GM12872 (cell line): Measurements from ENCODE around the gene CYP11A1.

Experiments used
- CTCF ChIP-seq: IDR thresholded peaks from 3 replicates; pipeline ENCODE4 v1.5.1; 2011; ENCODE audit warnings: low read depth, mild to moderate bottlenecking, low read length, moderate library complexity; ENCODE audit not compliant: insufficient read depth

Gene CYP11A1

DNA sequence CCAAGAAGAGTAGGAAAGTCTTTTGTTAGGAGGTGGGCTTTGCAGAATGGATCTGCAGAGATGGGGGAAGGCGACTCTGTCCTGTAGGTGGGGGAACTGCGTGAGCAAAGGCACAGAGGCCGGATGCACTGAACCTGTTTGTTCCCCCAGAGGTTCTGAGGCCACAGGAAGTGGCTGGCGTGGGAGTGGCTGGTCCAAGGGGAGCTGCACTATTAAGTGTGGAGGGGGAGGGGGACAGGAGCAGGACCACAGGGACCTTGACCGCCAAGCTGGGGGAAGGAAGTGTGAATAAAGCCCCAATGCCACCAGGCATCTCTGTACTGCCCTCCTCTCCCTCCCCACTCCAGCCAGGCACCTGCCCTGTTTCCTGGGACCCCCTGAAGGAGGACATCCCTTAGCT is 51.8 kb downstream of the CYP11A1 start:
- no peak for TF ChIP-seq CTCF

DNA sequence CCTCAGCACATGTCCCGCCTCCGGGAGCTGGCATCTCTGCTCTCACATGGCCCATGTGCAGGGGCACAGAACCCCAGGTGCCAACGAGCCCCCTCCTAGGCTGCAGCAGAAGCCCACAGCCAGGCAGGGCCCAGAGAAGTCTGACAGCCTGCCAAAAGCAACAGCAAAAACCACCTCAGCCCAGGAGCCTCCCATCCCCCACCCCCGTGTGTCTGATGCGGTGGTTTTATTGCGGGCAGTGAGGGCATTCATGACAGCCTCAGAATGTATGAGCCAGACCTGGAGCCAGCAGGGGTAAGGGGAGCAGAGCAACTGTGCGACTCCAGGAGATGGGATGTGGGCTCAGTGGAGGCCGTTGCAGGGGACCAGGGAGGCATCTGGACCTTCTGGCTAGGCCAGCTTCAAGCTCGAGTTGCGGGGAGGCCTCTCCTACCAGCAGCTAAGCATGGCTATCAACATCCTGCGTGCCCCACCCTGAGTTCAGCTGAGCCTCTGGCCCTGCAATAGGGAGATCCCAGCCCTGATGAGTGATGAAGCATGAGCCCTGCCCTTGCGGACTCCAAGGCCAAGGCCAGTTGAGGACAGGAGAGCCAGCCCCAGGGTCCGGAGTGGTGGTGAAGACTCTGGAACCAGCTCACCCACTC is 52.5 kb downstream of the CYP11A1 start:
- TF ChIP-seq CTCF = no peak

GRCh38 chr15:74313889-74314288 is 53.6 kb downstream of the CYP11A1 start:
- no peak for TF ChIP-seq CTCF

GRCh38 chr15:74312445-74313007 is 54.9 kb downstream of the CYP11A1 start:
- TF ChIP-seq CTCF = no peak

DNA sequence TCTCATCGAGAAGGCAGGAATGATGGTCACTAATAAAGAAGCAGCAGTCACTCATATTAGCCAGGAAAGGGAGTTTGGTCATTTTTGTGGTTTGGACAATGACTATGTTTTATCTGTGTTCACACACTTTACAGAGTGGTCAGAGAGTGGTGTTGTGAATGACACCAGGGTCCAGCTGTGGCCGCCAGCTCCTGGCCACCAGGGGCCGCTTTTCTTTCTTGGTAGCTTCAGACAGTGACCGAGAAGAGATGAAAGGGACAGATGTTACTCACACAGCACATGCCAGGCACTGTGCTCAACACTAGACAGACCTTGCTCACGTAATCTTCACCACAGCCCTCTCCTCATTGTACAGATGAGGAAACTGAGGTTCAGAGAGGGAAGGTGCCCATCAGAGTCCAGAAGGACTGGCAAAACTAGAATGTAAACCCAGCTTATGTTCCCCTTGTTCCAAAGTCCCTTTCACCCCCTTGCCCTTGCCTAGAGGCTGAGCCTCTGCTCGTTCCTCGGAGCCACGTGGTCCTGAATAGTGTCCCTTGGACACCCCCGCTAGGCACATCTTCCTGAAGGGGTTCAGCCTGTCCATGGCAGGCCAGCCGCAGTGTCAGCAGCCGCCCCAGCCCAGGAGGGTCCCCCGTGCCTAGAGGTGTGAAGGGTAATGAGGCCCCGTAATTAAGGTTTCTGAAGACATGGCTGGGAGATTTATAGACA is 55.6 kb downstream of the CYP11A1 start:
- TF ChIP-seq CTCF = peak; percentile 52; the same call in 2 of the 3 replicates

DNA sequence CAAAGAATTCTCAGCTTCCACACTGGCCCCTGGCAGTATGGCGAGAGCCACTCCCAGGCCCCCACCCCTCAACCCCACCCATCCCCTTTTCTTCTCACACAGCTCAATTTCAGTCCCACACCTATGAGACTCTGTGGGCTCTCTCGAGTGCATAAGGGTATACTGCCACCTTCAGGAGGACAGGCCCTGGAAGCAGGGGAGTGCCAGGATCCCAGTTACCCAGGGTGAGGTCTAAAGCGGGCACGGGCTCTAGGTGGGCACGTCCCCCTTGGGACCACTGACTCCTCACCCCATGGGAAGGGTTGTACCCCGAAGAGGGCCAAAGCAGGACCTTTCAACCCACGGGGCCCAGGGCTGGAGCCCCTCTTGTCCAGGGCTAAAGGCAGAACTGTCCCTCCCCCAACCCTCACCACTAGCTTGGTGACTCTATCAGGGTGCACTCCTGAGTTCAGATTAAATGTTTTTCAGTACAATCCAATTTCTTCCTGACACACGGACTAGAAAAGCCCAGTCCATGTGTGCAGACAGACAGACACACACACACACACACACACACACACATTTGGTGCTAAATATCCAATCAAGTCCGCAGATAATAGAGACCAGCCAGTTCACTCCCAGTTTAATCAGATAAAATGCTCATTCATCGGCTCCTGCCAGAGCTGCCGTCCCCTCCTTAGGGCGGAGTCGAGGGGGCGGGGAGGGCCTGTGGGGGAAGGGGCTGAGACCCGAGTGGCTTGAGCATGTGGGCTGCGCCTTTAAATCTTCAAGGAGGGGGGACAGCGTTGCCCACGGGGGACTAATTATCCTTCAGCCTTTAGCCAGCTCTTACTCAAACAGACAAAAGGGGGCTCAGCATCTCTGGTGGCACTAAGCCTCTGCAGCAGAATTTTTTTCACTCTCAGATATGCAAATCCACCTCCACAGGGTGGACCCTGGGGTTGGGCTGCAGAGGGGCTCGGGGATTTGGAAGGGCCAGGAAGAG is 59.3 kb downstream of the CYP11A1 start:
- TF ChIP-seq CTCF = peak; percentile 74
